GM23338 (cell line): ENCODE data around the gene TRIO.

ENCODE experiments used
- CREB1 ChIP-seq: fragments of 250-450 bp; sonication (Bioruptor Pico); IDR thresholded peaks from 2 replicates; pipeline ENCODE4 v1.5.0; 2020; ENCODE audit warnings: low read depth, mild to moderate bottlenecking, moderate library complexity
- CTCF ChIP-seq, 2 experiments: fragments of 200-600 bp in 1 of 2; sonication (generic) in 1 of 2; conservative IDR thresholded peaks; 2 replicates each; pipeline versions ENCODE4 v1.5.1 to v1.6.1; 2016 to 2017; ENCODE audit warnings: antibody characterized with exemption in 2 of 2, low read depth in 2 of 2, mild to moderate bottlenecking in 2 of 2, moderate library complexity in 1 of 2
- ETS1 ChIP-seq: IDR thresholded peaks from 2 replicates; pipeline ENCODE4 v1.6.1; 2016; ENCODE audit warnings: antibody characterized with exemption
- EZH2 ChIP-seq: fragments of 200-600 bp; sonication (generic); IDR thresholded peaks from one replicate; pipeline ENCODE4 v1.8.0; 2017; ENCODE audit warnings: antibody characterized with exemption, mild to moderate bottlenecking, low read depth; ENCODE audit not compliant: unreplicated experiment
- EZH2phosphoT487 ChIP-seq: fragments of 200-600 bp; sonication (generic); IDR thresholded peaks from one replicate; pipeline ENCODE4 v1.8.1; 2018; ENCODE audit warnings: antibody characterized with exemption; ENCODE audit not compliant: unreplicated experiment
- JUNB ChIP-seq: IDR thresholded peaks from one replicate; pipeline ENCODE4 v1.6.1; 2016; ENCODE audit warnings: antibody characterized with exemption; ENCODE audit not compliant: unreplicated experiment
- POLR2AphosphoS5 ChIP-seq: IDR thresholded peaks from 2 replicates; pipeline ENCODE4 v1.6.1; 2016; ENCODE audit warnings: antibody characterized with exemption, low read depth
- REST ChIP-seq: IDR thresholded peaks from one replicate; pipeline ENCODE4 v1.6.1; 2018; ENCODE audit warnings: antibody characterized with exemption; ENCODE audit not compliant: unreplicated experiment
- STAT1 ChIP-seq: IDR thresholded peaks from one replicate; pipeline ENCODE4 v1.6.1; 2016; ENCODE audit warnings: antibody characterized with exemption; ENCODE audit not compliant: unreplicated experiment
- ZNF114 ChIP-seq: fragments of 250-450 bp; sonication (Bioruptor Pico); IDR thresholded peaks from 2 replicates; pipeline ENCODE4 v1.5.0; 2020; ENCODE audit warnings: mild to moderate bottlenecking, moderate library complexity
- ZNF331 ChIP-seq: fragments of 250-450 bp; sonication (Bioruptor Pico); IDR thresholded peaks from 2 replicates; pipeline ENCODE4 v1.5.0; 2020; ENCODE audit warnings: low read depth, mild to moderate bottlenecking, moderate library complexity
- ZNF462 ChIP-seq: fragments of 250-450 bp; sonication (Bioruptor Pico); IDR thresholded peaks from 2 replicates; pipeline ENCODE4 v1.5.0; 2020; ENCODE audit warnings: mild to moderate bottlenecking, moderate library complexity

GRCh38 chr5:14244721-14245120 lies 101.6 kb downstream of the TRIO start:
- no peak for TF ChIP-seq CTCF (conservative IDR thresholded peaks at IDR 0.05; ENCODE audit: low read depth in 2 of 2)
- no peak for TF ChIP-seq POLR2AphosphoS5
- TF ChIP-seq EZH2phosphoT487 = no peak
- TF ChIP-seq EZH2 = no peak
- no peak for TF ChIP-seq ZNF114 (CRISPR knock-in tag)
- no peak for TF ChIP-seq REST
- TF ChIP-seq CREB1 (CRISPR knock-in tag) = no peak
- TF ChIP-seq ZNF331 = no peak
- no peak for TF ChIP-seq JUNB
- TF ChIP-seq ZNF462 = no peak
- TF ChIP-seq ETS1 = no peak
- TF ChIP-seq STAT1 = no peak
